HG02973 (cell line): Measurements from ENCODE around the gene ECHDC3.

Experiments
- ATAC-seq: cut with Tn5 transposase; IDR thresholded peaks from one replicate; pipeline ENCODE4 v1.9.1; 2021; ENCODE audit warnings: moderate library complexity; ENCODE audit not compliant: unreplicated experiment

The ECHDC3 gene

GRCh38 chr10:11808808-11809207 lies 66.6 kb downstream of the ECHDC3 start:
- no peak for ATAC-seq

- ATAC-seq, result no peak
Measured at GRCh38 chr10:11810313-11810766, 68.2 kb downstream of the ECHDC3 start.

- ATAC-seq, result no peak
Measured at GRCh38 chr10:11810973-11811372, 68.8 kb downstream of the ECHDC3 start.

- no peak for ATAC-seq
Measured at GRCh38 chr10:11813177-11813576, 71.0 kb downstream of the ECHDC3 start.
